HL-60 (cell line): ENCODE data around the gene CRYGC.

ENCODE experiments used
- TF ChIP-seq, protein P1 (sequence below): IDR thresholded peaks from one replicate; pipeline ENCODE4 v1.5.1; 2011; ENCODE audit warnings: low read length, control low read depth, inconsistent platforms; ENCODE audit not compliant: insufficient read depth
- TF ChIP-seq, protein P2 (sequence below): IDR thresholded peaks from 2 replicates; pipeline ENCODE4 v1.6.1; 2012; ENCODE audit warnings: low read depth; ENCODE audit not compliant: insufficient replicate concordance

GRCh38 chr2:208134928-208135586 is 5.4 kb upstream of the CRYGC start:
- TF ChIP-seq, protein P1, sequence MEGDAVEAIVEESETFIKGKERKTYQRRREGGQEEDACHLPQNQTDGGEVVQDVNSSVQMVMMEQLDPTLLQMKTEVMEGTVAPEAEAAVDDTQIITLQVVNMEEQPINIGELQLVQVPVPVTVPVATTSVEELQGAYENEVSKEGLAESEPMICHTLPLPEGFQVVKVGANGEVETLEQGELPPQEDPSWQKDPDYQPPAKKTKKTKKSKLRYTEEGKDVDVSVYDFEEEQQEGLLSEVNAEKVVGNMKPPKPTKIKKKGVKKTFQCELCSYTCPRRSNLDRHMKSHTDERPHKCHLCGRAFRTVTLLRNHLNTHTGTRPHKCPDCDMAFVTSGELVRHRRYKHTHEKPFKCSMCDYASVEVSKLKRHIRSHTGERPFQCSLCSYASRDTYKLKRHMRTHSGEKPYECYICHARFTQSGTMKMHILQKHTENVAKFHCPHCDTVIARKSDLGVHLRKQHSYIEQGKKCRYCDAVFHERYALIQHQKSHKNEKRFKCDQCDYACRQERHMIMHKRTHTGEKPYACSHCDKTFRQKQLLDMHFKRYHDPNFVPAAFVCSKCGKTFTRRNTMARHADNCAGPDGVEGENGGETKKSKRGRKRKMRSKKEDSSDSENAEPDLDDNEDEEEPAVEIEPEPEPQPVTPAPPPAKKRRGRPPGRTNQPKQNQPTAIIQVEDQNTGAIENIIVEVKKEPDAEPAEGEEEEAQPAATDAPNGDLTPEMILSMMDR = no peak
- TF ChIP-seq, protein P2, sequence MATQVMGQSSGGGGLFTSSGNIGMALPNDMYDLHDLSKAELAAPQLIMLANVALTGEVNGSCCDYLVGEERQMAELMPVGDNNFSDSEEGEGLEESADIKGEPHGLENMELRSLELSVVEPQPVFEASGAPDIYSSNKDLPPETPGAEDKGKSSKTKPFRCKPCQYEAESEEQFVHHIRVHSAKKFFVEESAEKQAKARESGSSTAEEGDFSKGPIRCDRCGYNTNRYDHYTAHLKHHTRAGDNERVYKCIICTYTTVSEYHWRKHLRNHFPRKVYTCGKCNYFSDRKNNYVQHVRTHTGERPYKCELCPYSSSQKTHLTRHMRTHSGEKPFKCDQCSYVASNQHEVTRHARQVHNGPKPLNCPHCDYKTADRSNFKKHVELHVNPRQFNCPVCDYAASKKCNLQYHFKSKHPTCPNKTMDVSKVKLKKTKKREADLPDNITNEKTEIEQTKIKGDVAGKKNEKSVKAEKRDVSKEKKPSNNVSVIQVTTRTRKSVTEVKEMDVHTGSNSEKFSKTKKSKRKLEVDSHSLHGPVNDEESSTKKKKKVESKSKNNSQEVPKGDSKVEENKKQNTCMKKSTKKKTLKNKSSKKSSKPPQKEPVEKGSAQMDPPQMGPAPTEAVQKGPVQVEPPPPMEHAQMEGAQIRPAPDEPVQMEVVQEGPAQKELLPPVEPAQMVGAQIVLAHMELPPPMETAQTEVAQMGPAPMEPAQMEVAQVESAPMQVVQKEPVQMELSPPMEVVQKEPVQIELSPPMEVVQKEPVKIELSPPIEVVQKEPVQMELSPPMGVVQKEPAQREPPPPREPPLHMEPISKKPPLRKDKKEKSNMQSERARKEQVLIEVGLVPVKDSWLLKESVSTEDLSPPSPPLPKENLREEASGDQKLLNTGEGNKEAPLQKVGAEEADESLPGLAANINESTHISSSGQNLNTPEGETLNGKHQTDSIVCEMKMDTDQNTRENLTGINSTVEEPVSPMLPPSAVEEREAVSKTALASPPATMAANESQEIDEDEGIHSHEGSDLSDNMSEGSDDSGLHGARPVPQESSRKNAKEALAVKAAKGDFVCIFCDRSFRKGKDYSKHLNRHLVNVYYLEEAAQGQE = no peak
